Muscle of leg (tissue), 11 donors: ENCODE measurements around the gene ZFYVE28. TPM values are rescaled to one million over a fixed set of nuclear protein-coding genes. Genes with fewer than 3 reads are reported as not detected.

ENCODE experiments used
- DNase-seq: peaks from one replicate; pipeline ENCODE4 v3.0.0; 2013
- H3K27ac ChIP-seq: one replicate; pipeline ENCODE4 v1.5.1; 2013; ENCODE audit warnings: mild to moderate bottlenecking, low read length, control low read depth
- H3K27me3 ChIP-seq: one replicate; pipeline ENCODE4 v1.6.1; 2013; ENCODE audit warnings: low read length; ENCODE audit not compliant: control insufficient read depth, insufficient read depth
- H3K36me3 ChIP-seq: one replicate; pipeline ENCODE4 v1.6.1; 2013; ENCODE audit warnings: low read length; ENCODE audit not compliant: control insufficient read depth, insufficient read depth
- H3K4me1 ChIP-seq: one replicate; pipeline ENCODE4 v1.6.1; 2013; ENCODE audit warnings: low read length; ENCODE audit not compliant: control insufficient read depth, insufficient read depth
- H3K4me3 ChIP-seq: one replicate; pipeline ENCODE4 v1.5.1; 2013; ENCODE audit warnings: low read length, control low read depth
- H3K9me3 ChIP-seq: replicated peaks from 2 replicates; pipeline ENCODE4 v1.6.1; 2013; ENCODE audit warnings: low read depth, low read length; ENCODE audit not compliant: control insufficient read depth
- WGBS: methylation state at CpG from one replicate; pipeline ENCODE4 v1.1.5; 2013; ENCODE audit warnings: missing lambda C conversion rate; ENCODE audit not compliant: insufficient coverage; 5-methylcytosine and 5-hydroxymethylcytosine counted together
- polyA plus RNA-seq, 8 donors: library from polyadenylated mRNA; unstranded; fragments of 120-200 nt; gene quantifications; one replicate each; pipeline versions ENCODE4 v1.2.1 to v1.2.3, GENCODE V29; 2013; ENCODE audit warnings: inconsistent platforms in 1 of 8, low replicate concordance in 1 of 8; ENCODE audit not compliant: insufficient read length in 8 of 8, insufficient read depth in 1 of 8
- total RNA-seq: library from RNA; stranded (reverse); fragments of 120-200 nt; gene quantifications from one replicate; pipeline ENCODE4 v1.2.4, GENCODE V29; 2013

ZFYVE28 gene
- total and polyA plus RNA-seq, 9 donors = 0.94 to 3.1 (median 1.6) TPM

DNA sequence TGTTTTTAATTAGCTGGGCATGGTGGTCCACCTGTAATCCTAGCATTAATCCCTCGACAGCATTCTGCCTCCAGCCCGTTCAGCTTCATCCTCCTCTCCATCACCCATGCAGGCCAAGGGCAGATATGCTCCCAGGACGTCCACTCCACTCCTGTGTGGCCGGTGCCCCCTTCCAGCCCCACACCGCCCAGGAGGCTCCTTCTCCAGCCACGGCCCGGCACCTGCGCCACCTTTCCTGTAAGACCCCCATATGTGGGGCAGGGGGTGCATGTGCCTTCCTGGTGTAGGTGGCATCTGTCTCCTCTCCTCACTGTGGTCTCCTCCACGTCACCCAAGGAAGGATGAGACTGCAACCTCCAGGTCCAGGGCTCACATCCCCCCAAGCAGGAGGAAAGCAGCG lies 99.6 kb downstream of the ZFYVE28 start:
- no peaks in the 10 kb centered on the region for H3K9me3 ChIP-seq
- no peaks in the 10 kb centered on the region for H3K4me1 ChIP-seq
- H3K4me3 ChIP-seq = no peak overlapping the region
- no peaks in the 10 kb centered on the region for H3K36me3 ChIP-seq
- H3K27ac ChIP-seq = no peak overlapping the region
- no peak for DNase-seq
- 92% methylated on average over 6 of the region's 10 CpGs for WGBS
- no peaks in the 10 kb centered on the region for H3K27me3 ChIP-seq

DNA sequence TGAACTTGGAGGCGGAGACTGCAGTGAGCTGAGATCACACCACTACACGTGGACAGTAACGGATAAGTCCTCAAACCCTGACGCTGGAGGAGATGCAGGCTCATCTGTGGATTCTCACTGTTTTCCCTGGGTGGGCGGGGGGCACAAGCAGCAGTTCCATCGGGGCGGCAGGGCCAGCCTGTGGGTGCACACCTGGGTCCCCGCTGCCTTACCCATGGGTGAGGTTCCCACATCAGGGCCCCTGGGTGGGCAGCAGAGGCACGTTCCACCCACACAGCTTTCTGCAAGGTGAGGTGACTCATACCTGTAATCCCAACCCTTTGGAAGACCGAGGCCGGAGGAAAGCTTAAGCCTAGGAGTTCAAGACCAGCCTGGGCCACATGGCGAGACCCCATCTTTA lies 100.0 kb downstream of the ZFYVE28 start:
- Histone ChIP-seq H3K27me3 (no peaks in the 10 kb centered on the region), H3K9me3 (no peaks in the 10 kb centered on the region), H3K36me3 (no peaks in the 10 kb centered on the region), H3K4me3 (no peak overlapping the region), H3K27ac (no peak overlapping the region), H3K4me1 (no peaks in the 10 kb centered on the region)
- no peak for DNase-seq
- WGBS = 93% methylated on average over 9 of the region's 12 CpGs

DNA sequence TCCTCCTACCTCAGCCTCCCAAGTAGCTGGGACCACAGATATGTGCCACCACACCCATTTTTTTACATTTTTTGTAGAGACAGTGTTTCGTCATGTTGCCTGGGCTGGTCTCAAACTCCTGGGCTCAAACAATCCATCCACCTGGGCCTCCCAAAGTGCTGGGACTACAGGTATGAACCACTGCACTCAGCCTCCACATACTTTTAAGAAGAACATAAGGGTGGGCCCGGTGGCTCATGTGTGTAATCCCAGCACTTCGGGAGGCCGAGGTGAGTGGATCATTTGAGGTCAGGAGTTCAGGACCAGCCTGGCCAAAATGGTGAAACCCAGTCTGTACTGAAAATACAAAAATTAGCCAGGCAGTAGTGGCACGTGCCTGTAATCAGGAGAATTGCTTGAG lies 105.1 kb downstream of the ZFYVE28 start:
- no peak for DNase-seq
- Histone ChIP-seq H3K4me1 (no peaks in the 10 kb centered on the region), H3K27ac (no peak overlapping the region), H3K27me3 (no peaks in the 10 kb centered on the region), H3K36me3 (no peaks in the 10 kb centered on the region), H3K4me3 (no peak overlapping the region), H3K9me3 (peaks cover 7% of the 10 kb centered on the region)
- WGBS = 70% methylated on average over 4 of the region's 5 CpGs

DNA sequence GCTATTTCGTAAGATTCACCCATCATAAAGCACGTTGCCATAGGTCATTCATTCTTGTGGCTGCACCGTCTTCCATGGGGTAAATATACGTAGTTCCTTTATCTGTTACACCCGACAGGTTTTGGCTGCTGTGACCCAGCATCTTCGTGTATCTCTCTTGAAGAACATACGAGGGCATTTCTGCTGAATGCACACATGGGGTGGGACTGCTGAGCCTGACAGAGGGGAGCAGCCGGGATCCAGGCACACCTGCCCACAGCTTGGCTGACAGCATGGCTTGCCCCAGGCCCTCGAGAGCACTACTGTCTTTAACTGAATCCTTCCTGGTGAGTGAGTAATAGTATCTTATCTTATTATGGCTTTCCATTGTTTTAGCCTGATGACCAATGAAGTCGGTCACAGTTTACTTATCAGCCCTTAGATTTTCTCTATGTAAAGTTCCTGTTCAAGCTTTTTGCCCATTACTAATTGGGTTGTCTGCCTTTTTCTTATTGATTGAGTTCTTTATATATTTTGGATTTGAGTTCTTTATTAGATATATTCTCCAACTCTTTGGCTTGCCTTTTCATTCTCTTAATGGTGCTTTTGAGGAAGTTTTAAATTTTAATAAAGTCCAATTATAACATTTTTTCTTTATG lies 111.6 kb downstream of the ZFYVE28 start:
- Histone ChIP-seq H3K4me3 (no peak overlapping the region), H3K27ac (no peak overlapping the region)

DNA sequence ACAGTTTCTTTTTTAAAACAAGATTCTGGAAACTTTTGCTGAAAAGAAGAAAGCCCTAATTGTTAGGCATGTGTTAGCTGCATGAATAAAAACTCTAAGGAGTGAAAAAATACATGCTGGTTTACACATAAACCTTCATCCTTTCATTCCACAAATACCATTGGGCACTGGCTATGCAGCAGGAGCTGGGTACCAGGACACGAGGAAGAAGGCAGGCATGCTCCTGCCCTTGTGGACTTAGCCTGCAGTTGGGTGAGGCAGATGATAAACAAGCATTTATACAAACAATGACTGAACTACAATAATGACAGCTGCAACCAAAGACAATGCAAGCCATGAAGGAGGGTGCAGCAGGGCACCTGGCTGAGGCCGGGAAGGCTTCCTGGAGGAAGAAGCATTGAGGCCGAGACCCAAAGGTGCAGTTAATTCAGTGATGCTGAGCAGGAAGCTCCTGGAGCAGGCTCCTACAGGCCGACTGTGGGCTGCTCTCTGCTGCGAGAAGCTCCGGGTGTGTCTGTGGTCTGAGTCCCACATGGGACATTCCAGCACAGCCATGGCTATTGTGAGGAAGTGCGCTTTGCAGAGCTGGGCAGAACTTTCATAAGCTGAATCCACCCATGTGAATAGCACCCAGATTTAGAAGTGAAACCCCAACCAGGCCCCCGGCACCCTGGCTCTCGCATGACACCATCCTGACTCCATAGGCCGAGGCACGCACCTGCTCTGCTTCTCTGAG lies 112.5 kb downstream of the ZFYVE28 start:
- peaks cover 11% of the 10 kb centered on the region for H3K9me3 ChIP-seq
- 86% methylated on average over 3 of the region's 11 CpGs for WGBS
- no peaks in the 10 kb centered on the region for H3K27me3 ChIP-seq
- peaks cover 7% of the 10 kb centered on the region for H3K4me1 ChIP-seq
- no peak overlapping the region for H3K4me3 ChIP-seq
- no peak overlapping the region for H3K27ac ChIP-seq
- no peaks in the 10 kb centered on the region for H3K36me3 ChIP-seq
- no peak for DNase-seq

More for the DNA sequence above, 111.6 kb downstream of the ZFYVE28 start:
- 88% methylated on average over 7 of the region's 10 CpGs for WGBS
- Histone ChIP-seq H3K36me3 (no peaks in the 10 kb centered on the region), H3K27me3 (no peaks in the 10 kb centered on the region), H3K4me1 (no peaks in the 10 kb centered on the region), H3K9me3 (peaks cover 15% of the 10 kb centered on the region)
- no peak for DNase-seq

DNA sequence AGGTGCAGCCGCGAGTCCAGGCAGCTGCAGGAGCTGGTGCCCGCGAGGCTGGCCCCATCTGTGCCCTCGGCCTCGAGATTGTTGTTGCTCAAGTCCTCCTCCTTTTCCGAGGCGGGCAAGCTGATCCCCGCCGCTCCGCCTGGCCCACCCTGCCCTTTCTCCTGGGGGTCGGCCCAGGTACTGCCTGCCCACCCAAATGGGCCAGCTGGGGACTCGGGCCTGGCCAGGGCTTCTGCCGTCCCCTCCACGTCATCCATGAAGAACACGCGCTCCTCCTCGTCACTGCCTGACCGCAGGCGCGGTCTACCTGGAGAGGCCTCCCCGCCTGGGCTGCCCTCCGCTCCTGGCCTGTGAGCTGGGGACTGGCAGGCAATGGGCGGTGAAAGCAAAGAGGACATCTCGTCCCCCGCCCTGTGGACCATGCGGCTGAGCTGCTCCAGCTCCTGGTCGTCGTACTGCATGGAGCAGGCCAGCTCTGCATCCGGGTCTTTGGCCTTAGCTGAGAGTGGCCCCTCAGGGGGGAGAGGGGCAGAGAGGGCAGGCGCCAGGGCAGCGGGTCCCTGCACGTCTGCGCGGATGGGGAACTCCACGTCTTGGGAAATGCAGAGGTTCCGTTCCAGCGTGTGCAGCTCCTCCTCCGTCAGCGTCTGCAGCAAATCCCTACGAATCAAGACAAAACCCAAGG lies 113.4 kb downstream of the ZFYVE28 start:
- no peak for DNase-seq

DNA sequence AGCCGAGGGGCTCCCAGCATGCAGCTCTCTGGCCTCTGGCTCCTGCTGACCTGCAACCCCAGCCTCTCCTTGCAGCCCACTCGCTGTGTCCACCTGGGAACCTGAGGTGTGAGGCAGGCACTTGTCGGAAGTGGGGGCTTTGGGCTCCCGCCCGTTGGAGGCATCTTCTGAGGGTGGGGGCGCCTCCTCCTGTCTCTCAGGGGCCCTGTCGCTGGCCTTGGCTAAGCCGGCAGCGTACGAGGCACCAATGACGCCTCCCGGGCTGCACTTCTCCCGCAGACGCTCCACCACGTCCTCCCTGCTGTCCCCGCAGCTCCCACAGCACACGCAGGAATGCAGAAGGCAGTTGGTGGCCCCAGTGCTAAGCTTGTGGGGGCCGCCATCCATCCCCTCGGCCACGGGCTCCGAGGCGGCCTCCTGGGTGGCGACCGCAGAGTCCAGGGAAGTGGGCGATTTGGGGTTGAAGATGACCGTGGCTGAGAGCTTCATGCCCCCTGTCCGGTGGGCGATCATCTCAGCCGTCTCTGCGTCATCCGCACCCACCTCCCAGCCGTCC lies 114.0 kb downstream of the ZFYVE28 start:
- H3K36me3 ChIP-seq = no peaks in the 10 kb centered on the region
- H3K4me1 ChIP-seq = peaks cover 14% of the 10 kb centered on the region
- WGBS = 84% methylated on average over 32 of the region's 32 CpGs
- no peak for DNase-seq
- no peak overlapping the region for H3K27ac ChIP-seq
- H3K27me3 ChIP-seq = no peaks in the 10 kb centered on the region
- H3K4me3 ChIP-seq = no peak overlapping the region
- H3K9me3 ChIP-seq = peaks cover 8% of the 10 kb centered on the region

More for the DNA sequence above, 113.4 kb downstream of the ZFYVE28 start:
- Histone ChIP-seq H3K4me1 (peaks cover 14% of the 10 kb centered on the region), H3K27ac (no peak overlapping the region), H3K4me3 (no peak overlapping the region), H3K27me3 (no peaks in the 10 kb centered on the region), H3K9me3 (peaks cover 8% of the 10 kb centered on the region), H3K36me3 (no peaks in the 10 kb centered on the region)
- 84% methylated on average over 40 of the region's 41 CpGs for WGBS

DNA sequence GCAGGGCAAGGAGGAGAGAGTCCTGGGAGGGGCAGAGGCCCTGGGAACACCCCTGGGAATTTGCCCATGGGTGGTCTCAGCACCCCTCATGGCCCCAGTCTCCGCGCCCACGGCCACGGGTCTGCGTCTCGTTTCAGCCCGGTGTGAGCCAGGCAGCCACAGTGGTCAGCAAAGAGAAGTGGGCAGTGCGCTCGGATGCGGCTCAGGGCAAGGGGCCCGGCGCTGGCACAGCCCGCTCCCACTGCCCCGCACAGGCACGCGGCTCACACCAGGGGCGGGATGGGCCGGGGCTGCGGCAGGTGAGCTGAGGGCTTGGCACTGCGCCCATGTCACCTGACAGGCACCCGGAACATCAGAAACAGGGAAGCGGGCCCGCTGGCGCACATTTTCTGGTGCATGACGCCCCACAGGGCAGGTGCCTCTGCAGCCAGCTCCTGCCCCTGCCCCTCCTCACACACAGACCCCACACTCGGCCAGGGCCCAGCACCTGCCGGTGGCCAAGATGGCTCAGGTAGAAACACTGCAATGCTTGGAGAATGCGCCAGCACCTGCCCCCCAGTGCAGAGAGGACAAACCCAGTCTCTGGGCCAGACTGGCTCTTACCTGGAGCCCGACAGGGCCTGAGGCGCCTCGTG lies 114.6 kb downstream of the ZFYVE28 start:
- Histone ChIP-seq H3K4me3 (no peak overlapping the region), H3K27ac (no peak overlapping the region), H3K27me3 (no peaks in the 10 kb centered on the region), H3K4me1 (peaks cover 14% of the 10 kb centered on the region), H3K9me3 (peaks cover 8% of the 10 kb centered on the region), H3K36me3 (no peaks in the 10 kb centered on the region)
- WGBS = 86% methylated on average over 26 of the region's 31 CpGs
- no peak for DNase-seq

DNA sequence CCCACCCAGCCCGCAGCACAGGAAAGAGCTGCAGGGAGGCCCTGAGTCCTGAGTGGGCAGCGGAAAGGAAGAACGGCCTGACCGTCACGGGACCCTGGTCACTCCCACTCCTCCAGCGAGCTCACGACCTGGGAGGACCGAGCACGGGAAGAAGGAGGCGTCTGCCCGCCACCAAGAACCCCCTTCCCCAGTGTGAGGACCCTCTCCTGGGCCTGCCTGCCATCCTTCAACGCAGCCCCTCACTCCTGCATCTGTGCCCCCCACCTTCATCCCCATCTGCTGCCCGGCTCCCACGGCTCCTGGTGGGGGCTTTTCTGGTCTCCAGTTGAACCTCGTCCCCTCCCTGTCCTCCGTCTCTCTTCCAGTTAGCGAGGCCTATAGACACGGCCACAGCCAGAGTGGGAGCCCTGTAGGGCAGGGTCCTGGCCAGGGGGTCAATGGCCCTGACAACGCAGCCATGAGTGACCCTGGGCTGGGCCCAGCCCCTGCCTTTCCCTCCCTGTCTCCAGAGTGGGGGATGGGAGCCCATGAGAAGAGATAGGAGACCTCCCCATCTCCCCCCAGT lies 115.2 kb downstream of the ZFYVE28 start:
- no peaks in the 10 kb centered on the region for H3K27me3 ChIP-seq
- no peak overlapping the region for H3K27ac ChIP-seq
- no peaks in the 10 kb centered on the region for H3K36me3 ChIP-seq
- 91% methylated on average over 16 of the region's 19 CpGs for WGBS
- H3K4me1 ChIP-seq = peaks cover 14% of the 10 kb centered on the region
- no peak for DNase-seq
- peaks cover 8% of the 10 kb centered on the region for H3K9me3 ChIP-seq
- H3K4me3 ChIP-seq = no peak overlapping the region
